RWPE2 (cell line): ENCODE results near the gene FAM13C.

ENCODE experiments used
- ATAC-seq: fragments of 200-7000 bp; cut with Tn5 transposase; 3 replicates; pipeline ENCODE4 v1.9.1; 2021; ENCODE audit warnings: low read depth
- DNase-seq: peaks from one replicate; pipeline ENCODE4 v3.0.0-alpha.2; 2020; ENCODE audit warnings: low spot score
- H3K27ac ChIP-seq: fragments of 450-650 bp; 2 replicates; pipeline ENCODE4 v1.5.1; 2017; ENCODE audit warnings: mild to moderate bottlenecking; ENCODE audit not compliant: poor library complexity, severe bottlenecking
- H3K27me3 ChIP-seq: fragments of 250-450 bp; sonication (Bioruptor Pico); 2 replicates; pipeline ENCODE4 v1.5.1; 2021; ENCODE audit warnings: mild to moderate bottlenecking, moderate library complexity; ENCODE audit not compliant: insufficient read depth, poor library complexity, severe bottlenecking
- H3K36me3 ChIP-seq: fragments of 250-450 bp; sonication (Bioruptor Pico); 2 replicates; pipeline ENCODE4 v1.5.1; 2020; ENCODE audit warnings: low read depth, mild to moderate bottlenecking, moderate library complexity
- H3K4me1 ChIP-seq: fragments of 250-450 bp; sonication (Bioruptor Pico); 2 replicates; pipeline ENCODE4 v1.5.1; 2021; ENCODE audit warnings: mild to moderate bottlenecking, moderate library complexity; ENCODE audit not compliant: insufficient read depth, poor library complexity, severe bottlenecking
- H3K4me3 ChIP-seq: fragments of 250-450 bp; sonication (Bioruptor Pico); 2 replicates; pipeline ENCODE4 v1.5.1; 2021; ENCODE audit warnings: mild to moderate bottlenecking, moderate library complexity; ENCODE audit not compliant: severe bottlenecking
- H3K9me3 ChIP-seq: fragments of 250-450 bp; sonication (Bioruptor Pico); 2 replicates; pipeline ENCODE4 v1.5.1; 2021; ENCODE audit warnings: mild to moderate bottlenecking, moderate library complexity; ENCODE audit not compliant: severe bottlenecking
- TF ChIP-seq, protein P1 (sequence below): fragments of 450-650 bp; IDR thresholded peaks from one replicate; pipeline ENCODE4 v1.5.1; 2017; ENCODE audit warnings: mild to moderate bottlenecking, moderate library complexity; ENCODE audit not compliant: poor library complexity, severe bottlenecking

Gene FAM13C

DNA sequence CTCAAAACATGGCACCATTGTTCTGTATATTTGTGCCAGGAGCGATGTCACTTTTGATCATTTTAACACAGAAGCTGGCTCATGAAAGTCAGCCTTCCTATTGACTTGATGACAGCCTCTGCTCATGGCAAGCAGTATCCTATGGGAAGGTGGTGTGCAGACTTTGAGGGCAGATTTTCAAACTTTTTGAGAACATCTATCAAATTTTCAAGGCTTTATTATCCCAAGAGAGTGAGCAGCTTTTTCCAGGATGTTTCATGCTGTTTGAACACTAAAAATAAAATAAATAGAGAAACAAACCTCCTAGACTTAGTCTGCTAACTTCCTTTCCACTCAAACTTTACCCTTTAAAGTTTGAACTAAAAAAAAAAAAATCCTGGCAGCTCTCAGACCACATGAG, 20.3 kb downstream of the FAM13C start:
- DNase-seq (no peak), ATAC-seq (no peak)
- Histone ChIP-seq H3K4me3 (no peak overlapping the region), H3K4me1 (peaks cover 5% of the 10 kb centered on the region), H3K9me3 (no peaks in the 10 kb centered on the region), H3K36me3 (no peaks in the 10 kb centered on the region), H3K27me3 (no peaks in the 10 kb centered on the region), H3K27ac (no peak overlapping the region)
- TF ChIP-seq, protein P1, sequence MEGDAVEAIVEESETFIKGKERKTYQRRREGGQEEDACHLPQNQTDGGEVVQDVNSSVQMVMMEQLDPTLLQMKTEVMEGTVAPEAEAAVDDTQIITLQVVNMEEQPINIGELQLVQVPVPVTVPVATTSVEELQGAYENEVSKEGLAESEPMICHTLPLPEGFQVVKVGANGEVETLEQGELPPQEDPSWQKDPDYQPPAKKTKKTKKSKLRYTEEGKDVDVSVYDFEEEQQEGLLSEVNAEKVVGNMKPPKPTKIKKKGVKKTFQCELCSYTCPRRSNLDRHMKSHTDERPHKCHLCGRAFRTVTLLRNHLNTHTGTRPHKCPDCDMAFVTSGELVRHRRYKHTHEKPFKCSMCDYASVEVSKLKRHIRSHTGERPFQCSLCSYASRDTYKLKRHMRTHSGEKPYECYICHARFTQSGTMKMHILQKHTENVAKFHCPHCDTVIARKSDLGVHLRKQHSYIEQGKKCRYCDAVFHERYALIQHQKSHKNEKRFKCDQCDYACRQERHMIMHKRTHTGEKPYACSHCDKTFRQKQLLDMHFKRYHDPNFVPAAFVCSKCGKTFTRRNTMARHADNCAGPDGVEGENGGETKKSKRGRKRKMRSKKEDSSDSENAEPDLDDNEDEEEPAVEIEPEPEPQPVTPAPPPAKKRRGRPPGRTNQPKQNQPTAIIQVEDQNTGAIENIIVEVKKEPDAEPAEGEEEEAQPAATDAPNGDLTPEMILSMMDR: no peak

DNA sequence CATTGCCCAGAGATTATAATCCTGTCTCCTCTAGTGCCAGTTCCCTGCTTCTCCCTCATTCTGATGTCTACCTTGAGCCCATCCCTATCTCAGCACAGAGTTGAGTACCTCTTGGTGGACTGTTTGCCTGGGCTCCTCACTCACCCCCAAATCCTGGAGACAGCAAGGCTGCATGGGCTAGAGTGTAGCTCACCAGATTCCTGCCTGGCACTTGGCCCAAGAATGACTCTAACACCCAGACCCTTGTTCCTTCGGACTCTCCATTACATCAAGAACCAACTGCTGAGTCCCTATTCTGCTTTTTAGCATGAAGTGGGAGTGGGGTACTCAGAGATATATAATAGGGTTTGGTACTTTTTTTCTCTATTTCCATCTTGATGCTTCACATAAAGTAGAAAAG, 22.1 kb downstream of the FAM13C start:
- Histone ChIP-seq H3K4me1 (peaks cover 11% of the 10 kb centered on the region), H3K4me3 (no peak overlapping the region), H3K27me3 (no peaks in the 10 kb centered on the region), H3K9me3 (no peaks in the 10 kb centered on the region), H3K36me3 (no peaks in the 10 kb centered on the region), H3K27ac (no peak overlapping the region)
- TF ChIP-seq, protein P1: no peak
- ATAC-seq (no peak), DNase-seq (no peak)

DNA sequence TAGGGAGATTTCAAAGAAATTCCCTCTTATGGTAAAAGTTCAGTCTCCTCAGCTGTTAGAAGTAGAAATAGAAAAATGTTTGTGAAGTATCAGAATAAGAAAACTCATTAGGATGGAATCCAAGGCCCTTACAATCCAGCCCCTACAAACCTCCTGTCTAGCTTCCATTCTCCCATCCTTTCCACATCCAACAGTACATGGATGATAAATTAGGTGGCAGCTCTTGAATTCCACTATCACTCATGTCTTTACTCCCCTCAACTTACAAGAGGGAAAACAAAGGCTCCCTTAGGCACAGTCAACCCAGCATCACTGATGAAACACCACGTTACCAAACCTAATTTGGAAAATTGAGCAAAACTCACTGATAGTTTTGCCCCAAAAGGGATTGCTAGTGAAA, 23.0 kb downstream of the FAM13C start:
- H3K27me3 ChIP-seq: no peaks in the 10 kb centered on the region
- H3K36me3 ChIP-seq: no peaks in the 10 kb centered on the region
- ATAC-seq: no peak
- no peak overlapping the region for H3K4me3 ChIP-seq
- H3K9me3 ChIP-seq: no peaks in the 10 kb centered on the region
- peaks cover 11% of the 10 kb centered on the region for H3K4me1 ChIP-seq
- H3K27ac ChIP-seq: no peak overlapping the region
- TF ChIP-seq, protein P1: no peak
- DNase-seq: no peak

DNA sequence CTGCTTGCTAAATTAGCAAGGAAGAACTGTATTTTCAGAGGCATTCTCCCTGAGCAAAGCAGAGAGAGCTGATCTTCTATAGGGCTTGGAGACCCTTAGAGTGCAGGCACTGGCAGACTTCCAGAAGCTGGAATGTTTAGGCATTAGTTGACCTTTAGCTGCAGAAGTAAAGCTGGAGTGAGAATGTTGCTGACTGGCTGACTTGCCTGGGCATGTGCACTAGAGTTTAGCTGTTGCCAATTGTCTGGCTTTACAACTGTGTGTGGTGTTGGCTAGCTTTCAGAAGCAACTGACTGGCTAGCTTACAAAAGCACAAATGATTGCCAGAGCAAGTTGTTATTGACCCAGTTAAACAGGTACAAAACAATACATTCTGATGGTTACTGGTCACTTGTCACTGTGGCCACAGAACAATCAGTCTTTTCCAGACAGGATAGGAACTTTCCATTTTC, 25.1 kb downstream of the FAM13C start:
- no peaks in the 10 kb centered on the region for H3K9me3 ChIP-seq
- H3K27ac ChIP-seq: peak overlapping the region; percentile 35
- peaks cover 11% of the 10 kb centered on the region for H3K4me1 ChIP-seq
- H3K27me3 ChIP-seq: no peaks in the 10 kb centered on the region
- H3K4me3 ChIP-seq: no peak overlapping the region
- ATAC-seq (peak; percentile 83), DNase-seq (no peak)
- TF ChIP-seq, protein P1: no peak
- no peaks in the 10 kb centered on the region for H3K36me3 ChIP-seq

DNA sequence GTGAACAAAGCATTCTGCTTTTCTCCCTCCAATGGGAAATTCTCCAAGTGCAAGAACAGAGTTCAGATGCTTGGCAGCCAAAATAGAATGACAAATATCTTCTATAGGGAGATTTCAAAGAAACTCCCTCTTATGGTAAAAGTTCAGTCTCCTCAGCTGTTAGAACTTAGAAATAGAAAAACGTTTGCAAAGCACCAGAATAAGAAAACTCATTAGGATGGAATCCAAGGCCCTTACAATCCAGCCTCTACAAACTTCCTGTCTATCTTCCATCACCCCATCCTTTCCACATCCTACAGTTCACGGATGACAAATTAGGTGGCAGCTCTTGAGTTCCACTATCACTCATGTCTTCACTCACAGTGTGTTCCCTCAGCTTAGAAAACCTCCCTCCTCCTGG, 25.7 kb downstream of the FAM13C start:
- H3K9me3 ChIP-seq: no peaks in the 10 kb centered on the region
- H3K4me3 ChIP-seq: no peak overlapping the region
- peaks cover 11% of the 10 kb centered on the region for H3K4me1 ChIP-seq
- TF ChIP-seq, protein P1: no peak
- H3K27ac ChIP-seq: peak overlapping the region; percentile 35
- no peaks in the 10 kb centered on the region for H3K36me3 ChIP-seq
- DNase-seq (no peak), ATAC-seq (peak; percentile 19; the same call in 1 of the 3 replicates)
- no peaks in the 10 kb centered on the region for H3K27me3 ChIP-seq
